Neural crest cell (in vitro differentiated cells): ENCODE results near the gene PDCL2. TPM values are rescaled to one million over a fixed set of nuclear protein-coding genes. Genes with fewer than 3 reads are reported as not detected.

Source experiments
- DNase-seq: peaks from one replicate; pipeline ENCODE4 v3.0.0; 2021; ENCODE audit warnings: low read depth, mixed read lengths, low spot score
- H3K27ac Mint-ChIP-seq: one replicate; pipeline ENCODE4 v1.8.0; 2021; ENCODE audit warnings: mild to moderate bottlenecking, mixed read lengths; ENCODE audit not compliant: unreplicated experiment
- H3K27me3 Mint-ChIP-seq: 2 replicates; pipeline ENCODE4 v1.8.0; 2021; ENCODE audit warnings: low read depth, mild to moderate bottlenecking, mixed read lengths
- H3K36me3 Mint-ChIP-seq: 2 replicates; pipeline ENCODE4 v1.8.0; 2021; ENCODE audit warnings: low read depth, mild to moderate bottlenecking, mixed read lengths
- H3K4me1 Mint-ChIP-seq: 2 replicates; pipeline ENCODE4 v1.8.0; 2021; ENCODE audit warnings: mixed read lengths
- H3K4me3 Mint-ChIP-seq: one replicate; pipeline ENCODE4 v1.8.0; 2021; ENCODE audit warnings: mild to moderate bottlenecking, mixed read lengths
- H3K9me3 Mint-ChIP-seq: 2 replicates; pipeline ENCODE4 v1.8.0; 2021; ENCODE audit warnings: mixed read lengths
- total RNA-seq: library from RNA; stranded (reverse); gene quantifications from 2 replicates; pipeline ENCODE4 v1.2.1, GENCODE V29; 2021
- TF ChIP-seq, protein P1 (sequence below): fragments of 200-600 bp; sonication (generic); conservative IDR thresholded peaks from 2 replicates; pipeline ENCODE4 v1.5.0; 2021; ENCODE audit warnings: antibody characterized with exemption, mild to moderate bottlenecking

The PDCL2 gene
- total RNA-seq, 1 donor from 2014 or later, result not detected

DNA sequence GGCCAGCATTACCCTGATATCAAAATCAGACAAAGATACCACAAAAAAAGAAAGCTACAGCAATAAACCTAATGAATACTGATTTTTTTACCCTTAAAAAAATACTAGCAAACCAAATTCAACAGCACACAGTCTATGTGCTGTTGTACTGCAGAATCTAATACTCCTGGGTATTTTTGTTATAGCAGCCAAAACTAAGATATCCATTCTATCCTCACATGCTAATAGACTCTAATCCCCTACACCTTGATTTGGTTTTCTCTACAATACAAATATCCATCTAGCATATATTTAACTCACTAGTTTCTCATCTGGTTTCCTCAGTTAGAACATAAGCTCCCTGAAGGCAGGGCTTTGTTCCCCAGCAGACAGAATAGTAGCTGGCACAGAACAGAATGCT is 57.7 kb downstream of the PDCL2 start:
- peaks cover 51% of the 10 kb centered on the region for H3K36me3 Mint-ChIP-seq
- H3K9me3 Mint-ChIP-seq, result peaks cover 21% of the 10 kb centered on the region
- H3K4me3 Mint-ChIP-seq, result no peak overlapping the region

DNA sequence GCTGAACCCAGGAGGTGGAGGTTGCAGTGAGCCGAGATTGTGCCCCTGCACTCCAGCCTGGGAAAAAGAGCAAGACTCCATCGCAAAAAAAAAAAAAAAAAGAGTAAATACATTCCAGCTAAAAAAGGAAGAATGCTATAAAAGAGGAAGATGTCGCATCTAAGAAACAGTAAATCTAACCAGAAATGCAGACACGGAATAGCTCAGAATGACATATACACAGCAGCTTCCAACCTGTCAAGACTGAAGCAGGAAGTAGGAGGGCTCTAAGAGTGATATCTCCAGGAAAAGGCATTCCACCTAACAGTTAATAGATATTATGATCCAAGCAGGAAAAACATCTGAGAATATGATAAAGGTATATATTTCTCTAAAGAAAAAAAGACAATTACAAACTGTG is 61.4 kb downstream of the PDCL2 start:
- Mint-ChIP-seq H3K27me3 (no peaks in the 10 kb centered on the region), H3K36me3 (peaks cover 49% of the 10 kb centered on the region), H3K9me3 (peaks cover 15% of the 10 kb centered on the region), H3K27ac (no peak overlapping the region), H3K4me1 (peaks cover 5% of the 10 kb centered on the region), H3K4me3 (no peak overlapping the region)
- DNase-seq, result no peak
- TF ChIP-seq, protein P1, sequence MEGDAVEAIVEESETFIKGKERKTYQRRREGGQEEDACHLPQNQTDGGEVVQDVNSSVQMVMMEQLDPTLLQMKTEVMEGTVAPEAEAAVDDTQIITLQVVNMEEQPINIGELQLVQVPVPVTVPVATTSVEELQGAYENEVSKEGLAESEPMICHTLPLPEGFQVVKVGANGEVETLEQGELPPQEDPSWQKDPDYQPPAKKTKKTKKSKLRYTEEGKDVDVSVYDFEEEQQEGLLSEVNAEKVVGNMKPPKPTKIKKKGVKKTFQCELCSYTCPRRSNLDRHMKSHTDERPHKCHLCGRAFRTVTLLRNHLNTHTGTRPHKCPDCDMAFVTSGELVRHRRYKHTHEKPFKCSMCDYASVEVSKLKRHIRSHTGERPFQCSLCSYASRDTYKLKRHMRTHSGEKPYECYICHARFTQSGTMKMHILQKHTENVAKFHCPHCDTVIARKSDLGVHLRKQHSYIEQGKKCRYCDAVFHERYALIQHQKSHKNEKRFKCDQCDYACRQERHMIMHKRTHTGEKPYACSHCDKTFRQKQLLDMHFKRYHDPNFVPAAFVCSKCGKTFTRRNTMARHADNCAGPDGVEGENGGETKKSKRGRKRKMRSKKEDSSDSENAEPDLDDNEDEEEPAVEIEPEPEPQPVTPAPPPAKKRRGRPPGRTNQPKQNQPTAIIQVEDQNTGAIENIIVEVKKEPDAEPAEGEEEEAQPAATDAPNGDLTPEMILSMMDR, result no peak

More for the DNA sequence above, 57.7 kb downstream of the PDCL2 start:
- Mint-ChIP-seq H3K4me1 (no peaks in the 10 kb centered on the region), H3K27me3 (no peaks in the 10 kb centered on the region), H3K27ac (no peak overlapping the region)
- TF ChIP-seq, protein P1, result no peak
- no peak for DNase-seq

DNA sequence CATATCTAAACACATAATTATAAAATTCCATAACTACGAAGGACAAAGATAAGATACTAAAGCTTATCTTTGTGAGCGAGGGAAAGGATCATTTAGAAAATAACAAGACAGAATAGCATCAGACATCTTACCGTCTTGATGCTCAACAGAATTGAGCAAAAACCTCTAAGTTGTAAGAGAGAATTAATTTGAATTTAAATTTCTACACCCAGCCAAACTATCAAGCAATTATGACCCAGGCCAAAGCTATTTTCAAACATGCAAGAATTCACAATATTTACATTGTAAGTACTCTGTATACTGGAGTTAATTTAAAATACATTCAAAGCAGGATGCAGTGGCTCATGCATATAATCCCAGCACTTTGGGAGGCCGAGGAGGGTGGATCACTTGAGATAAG is 61.9 kb downstream of the PDCL2 start:
- Mint-ChIP-seq H3K27me3 (no peaks in the 10 kb centered on the region), H3K4me3 (no peak overlapping the region), H3K9me3 (peaks cover 15% of the 10 kb centered on the region), H3K36me3 (peaks cover 49% of the 10 kb centered on the region), H3K4me1 (peaks cover 5% of the 10 kb centered on the region), H3K27ac (no peak overlapping the region)
- no peak for DNase-seq
- TF ChIP-seq, protein P1, result no peak

DNA sequence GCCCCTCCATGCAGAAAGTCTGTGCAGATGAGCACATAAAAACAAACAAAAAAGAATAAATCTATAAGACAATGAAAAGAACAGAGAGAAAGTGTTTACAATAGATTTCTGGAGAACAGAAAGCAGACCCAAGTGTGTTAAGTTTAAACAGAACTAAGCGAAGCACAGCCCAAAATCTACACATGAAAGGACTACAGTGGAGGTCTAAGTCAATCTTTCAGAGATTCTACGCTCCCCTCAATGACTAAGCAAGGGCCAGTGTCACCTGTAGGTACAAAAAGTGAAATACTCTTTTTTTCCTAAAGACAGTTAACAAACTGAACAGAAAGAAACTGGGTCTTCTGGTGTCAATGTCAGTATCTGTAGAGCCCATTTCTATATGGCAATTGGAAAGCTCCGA is 63.6 kb downstream of the PDCL2 start:
- H3K4me3 Mint-ChIP-seq, result no peak overlapping the region
- H3K27ac Mint-ChIP-seq, result no peak overlapping the region
- H3K27me3 Mint-ChIP-seq, result no peaks in the 10 kb centered on the region
- H3K36me3 Mint-ChIP-seq, result peaks cover 46% of the 10 kb centered on the region
- H3K4me1 Mint-ChIP-seq, result peaks cover 5% of the 10 kb centered on the region
- peaks cover 9% of the 10 kb centered on the region for H3K9me3 Mint-ChIP-seq
- TF ChIP-seq, protein P1, result no peak
- no peak for DNase-seq

DNA sequence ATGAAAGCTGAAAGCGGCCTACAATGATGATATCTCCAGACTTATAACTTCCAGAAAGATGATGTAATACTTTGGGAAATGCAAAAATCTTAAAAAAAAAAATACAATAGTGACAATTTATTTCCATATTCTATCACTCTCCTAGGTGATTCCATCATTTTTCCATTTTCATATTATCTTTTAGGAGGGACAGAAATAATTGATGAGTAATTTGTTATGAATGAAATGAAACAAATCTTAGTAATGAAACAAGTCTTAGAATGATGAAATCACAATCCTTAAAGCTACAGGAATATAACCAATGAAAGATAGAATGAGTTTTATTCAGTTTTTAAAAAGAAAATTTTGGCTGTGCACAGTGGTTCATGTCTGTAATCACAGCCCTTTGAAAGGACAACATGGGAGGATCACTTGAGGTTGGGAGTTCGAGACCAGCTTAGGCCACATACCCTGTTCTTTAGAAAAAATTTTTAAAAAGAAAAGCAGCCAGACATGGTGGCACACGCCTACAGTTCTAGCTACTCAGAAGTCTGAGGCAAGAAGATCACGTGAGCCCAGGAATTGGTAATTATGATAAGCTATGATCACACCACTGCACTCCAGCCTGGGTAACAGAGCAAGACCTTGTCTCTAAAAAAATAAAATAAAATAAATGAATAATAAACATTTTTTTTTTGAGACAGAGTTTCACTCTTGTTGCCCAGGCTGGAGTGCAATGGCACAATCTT is 67.0 kb downstream of the PDCL2 start:
- H3K9me3 Mint-ChIP-seq, result peaks cover 7% of the 10 kb centered on the region
- DNase-seq, result no peak
- H3K4me3 Mint-ChIP-seq, result no peak overlapping the region

More for the DNA sequence above, 67.0 kb downstream of the PDCL2 start:
- TF ChIP-seq, protein P1, result no peak
- Mint-ChIP-seq H3K27me3 (no peaks in the 10 kb centered on the region), H3K27ac (no peak overlapping the region), H3K4me1 (peaks cover 9% of the 10 kb centered on the region), H3K36me3 (peaks cover 28% of the 10 kb centered on the region)
